Measurements from ENCODE around the gene ZFP92.

DNA sequence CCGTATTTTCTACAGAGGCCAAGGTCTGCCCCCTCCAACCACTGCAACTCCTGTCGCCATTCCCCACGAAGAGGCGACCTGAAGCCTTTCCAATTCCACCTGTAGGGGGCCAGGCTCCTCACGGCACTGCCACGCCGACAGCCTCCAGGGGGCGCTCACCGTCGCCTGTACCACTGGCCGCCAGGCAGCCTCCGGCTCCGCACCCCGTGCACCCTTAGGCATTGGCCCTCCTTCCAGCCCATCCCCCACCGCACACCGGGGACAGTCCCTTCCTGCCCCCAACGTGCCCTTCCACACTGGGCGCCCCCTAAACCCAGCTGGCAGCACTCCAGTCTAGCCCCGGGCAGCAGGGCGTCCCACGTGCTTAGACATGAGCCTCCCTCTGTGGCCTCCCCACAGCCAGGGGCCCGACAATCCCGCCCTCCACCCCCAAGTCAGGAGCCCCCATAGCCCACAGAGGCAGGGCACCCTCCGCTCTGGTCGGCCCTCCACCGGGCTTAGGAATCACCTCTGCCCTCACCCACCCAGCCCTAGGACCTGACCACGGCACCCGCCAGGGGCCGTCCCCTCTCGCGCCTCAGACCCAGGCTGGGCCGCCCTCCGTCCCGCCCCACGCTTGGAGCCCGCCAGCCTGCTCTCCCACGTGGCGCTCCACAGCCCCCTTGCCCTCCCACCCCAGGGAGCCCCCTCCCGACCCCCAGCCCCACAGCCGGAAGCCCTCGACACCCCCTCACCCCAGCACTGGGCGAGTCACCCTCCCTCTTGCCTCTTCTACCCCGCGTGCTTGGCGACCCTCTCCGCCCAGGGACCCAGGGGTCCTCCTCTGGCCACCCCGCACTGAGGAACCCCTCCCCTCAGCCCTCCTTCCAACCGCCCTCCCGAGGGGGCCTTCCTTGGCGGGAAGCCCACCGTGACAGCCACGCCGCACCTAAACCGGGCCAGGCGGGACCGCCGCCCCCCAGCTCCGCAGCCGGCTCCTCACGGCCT, 10.8 kb upstream of the ZFP92 start:
- TF ChIP-seq POLR2A (IDR thresholded peaks at IDR 0.05) (no peak), POLR2AphosphoS5 (IDR thresholded peaks at IDR 0.05) (no peak), EP300 (IDR thresholded peaks at IDR 0.05) (no peak)
- TF ChIP-seq, protein P1, sequence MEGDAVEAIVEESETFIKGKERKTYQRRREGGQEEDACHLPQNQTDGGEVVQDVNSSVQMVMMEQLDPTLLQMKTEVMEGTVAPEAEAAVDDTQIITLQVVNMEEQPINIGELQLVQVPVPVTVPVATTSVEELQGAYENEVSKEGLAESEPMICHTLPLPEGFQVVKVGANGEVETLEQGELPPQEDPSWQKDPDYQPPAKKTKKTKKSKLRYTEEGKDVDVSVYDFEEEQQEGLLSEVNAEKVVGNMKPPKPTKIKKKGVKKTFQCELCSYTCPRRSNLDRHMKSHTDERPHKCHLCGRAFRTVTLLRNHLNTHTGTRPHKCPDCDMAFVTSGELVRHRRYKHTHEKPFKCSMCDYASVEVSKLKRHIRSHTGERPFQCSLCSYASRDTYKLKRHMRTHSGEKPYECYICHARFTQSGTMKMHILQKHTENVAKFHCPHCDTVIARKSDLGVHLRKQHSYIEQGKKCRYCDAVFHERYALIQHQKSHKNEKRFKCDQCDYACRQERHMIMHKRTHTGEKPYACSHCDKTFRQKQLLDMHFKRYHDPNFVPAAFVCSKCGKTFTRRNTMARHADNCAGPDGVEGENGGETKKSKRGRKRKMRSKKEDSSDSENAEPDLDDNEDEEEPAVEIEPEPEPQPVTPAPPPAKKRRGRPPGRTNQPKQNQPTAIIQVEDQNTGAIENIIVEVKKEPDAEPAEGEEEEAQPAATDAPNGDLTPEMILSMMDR (IDR thresholded peaks at IDR 0.05): peak; percentile 46 to 72 (median 62)

Measured in upper lobe of left lung (tissue), 4 donors.